Stimulated activated CD4-positive, alpha-beta T cell treated with anti-CD3 and anti-CD28 coated beads, Interleukin-1b, Interleukin-23, amount 100 ng/mL, for 4 hours (primary cell): ENCODE data around the gene ZBTB34.
"Not testable (repeated sequence)": the region's sequence is repeated elsewhere in the genome, so short reads cannot be mapped to it uniquely, and the experiment has no call there.

Experiments
- DNase-seq, 2 donors: peaks; one replicate each; pipeline ENCODE4 v3.0.0-alpha.2; 2020; ENCODE audit warnings: low read depth in 2 of 2

ZBTB34 gene

GRCh38 chr9:126860077-126860756 lies at the start of gene ZBTB34:
TSS of gene ZBTB34 (plus strand) at chr9:126860639. CDS start at chr9:126879400, 18,761 bp downstream.
- peak; percentile 67 to 74 for DNase-seq

GRCh38 chr9:126813072-126813471 lies 47.4 kb upstream of the ZBTB34 start:
- no peak for DNase-seq

- no peak for DNase-seq
Observed at GRCh38 chr9:126814091-126814490, 46.3 kb upstream of the ZBTB34 start.

GRCh38 chr9:126817615-126818014 lies 42.8 kb upstream of the ZBTB34 start:
- DNase-seq = not testable (repeated sequence)

- DNase-seq = no peak
Observed at GRCh38 chr9:126818482-126818881, 42.0 kb upstream of the ZBTB34 start.

GRCh38 chr9:126819482-126819881 lies 41.0 kb upstream of the ZBTB34 start:
- DNase-seq = no peak

- DNase-seq = no peak
Observed at GRCh38 chr9:126822278-126822677, 38.2 kb upstream of the ZBTB34 start.

GRCh38 chr9:126822873-126823272 lies 37.6 kb upstream of the ZBTB34 start:
- no peak for DNase-seq

GRCh38 chr9:126824052-126824451 lies 36.4 kb upstream of the ZBTB34 start:
- not testable (repeated sequence) for DNase-seq

- no peak for DNase-seq
Observed at GRCh38 chr9:126827227-126827626, 33.2 kb upstream of the ZBTB34 start.

- no peak for DNase-seq
Observed at GRCh38 chr9:126829035-126829434, 31.4 kb upstream of the ZBTB34 start.

- DNase-seq = no peak
Observed at GRCh38 chr9:126830827-126831226, 29.6 kb upstream of the ZBTB34 start.

GRCh38 chr9:126832440-126832839 lies 28.0 kb upstream of the ZBTB34 start:
- DNase-seq = no peak

- DNase-seq = no peak
Observed at GRCh38 chr9:126833020-126833419, 27.4 kb upstream of the ZBTB34 start.

GRCh38 chr9:126833710-126834345 lies 26.6 kb upstream of the ZBTB34 start:
- no peak for DNase-seq

- DNase-seq = no peak
Observed at GRCh38 chr9:126834672-126835071, 25.8 kb upstream of the ZBTB34 start.

- no peak for DNase-seq
Observed at GRCh38 chr9:126836216-126836615, 24.2 kb upstream of the ZBTB34 start.

GRCh38 chr9:126838055-126838811 lies 22.2 kb upstream of the ZBTB34 start:
- DNase-seq = no peak

- no peak for DNase-seq
Observed at GRCh38 chr9:126838895-126839294, 21.5 kb upstream of the ZBTB34 start.

GRCh38 chr9:126839301-126839700 lies 21.1 kb upstream of the ZBTB34 start:
- no peak for DNase-seq

- no peak for DNase-seq
Observed at GRCh38 chr9:126842220-126842842, 18.1 kb upstream of the ZBTB34 start.
